A172 (cell line): ENCODE results near the gene KRT26. TPM values are rescaled to one million over a fixed set of nuclear protein-coding genes. Genes with fewer than 3 reads are reported as not detected.

Experiments used
- DNase-seq: peaks from one replicate; pipeline ENCODE4 v3.0.0-alpha.2; 2015; ENCODE audit warnings: low spot score
- total RNA-seq: library from RNA; depleted of rRNA; stranded (reverse); fragments of >200 nt; shearing (Covaris generic); gene quantifications from 2 replicates; pipeline ENCODE4 v1.2.3, GENCODE V29; 2014; rRNA removed

KRT26 gene
- total RNA-seq, 1 experiment from 2014 or later = not detected

DNA sequence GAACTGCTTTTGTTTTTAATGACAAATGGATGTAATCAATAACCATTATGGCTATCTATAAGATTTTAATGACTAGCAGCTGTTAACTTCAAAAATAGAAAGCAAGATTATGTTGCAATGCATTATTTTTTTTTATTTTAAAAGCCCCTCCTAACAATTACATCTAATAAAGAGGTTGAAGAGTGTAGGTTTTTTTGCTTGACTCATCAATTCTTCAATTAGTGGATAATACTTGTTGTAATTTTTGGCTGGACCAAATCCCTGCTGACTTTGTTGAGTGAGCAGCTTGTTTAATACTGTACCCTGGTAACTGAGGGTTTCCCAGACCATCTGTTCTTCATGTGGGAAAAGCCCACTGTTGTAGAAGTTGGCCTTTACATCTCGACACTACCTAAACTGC lies 41.0 kb downstream of the KRT26 start:
- DNase-seq = no peak

DNA sequence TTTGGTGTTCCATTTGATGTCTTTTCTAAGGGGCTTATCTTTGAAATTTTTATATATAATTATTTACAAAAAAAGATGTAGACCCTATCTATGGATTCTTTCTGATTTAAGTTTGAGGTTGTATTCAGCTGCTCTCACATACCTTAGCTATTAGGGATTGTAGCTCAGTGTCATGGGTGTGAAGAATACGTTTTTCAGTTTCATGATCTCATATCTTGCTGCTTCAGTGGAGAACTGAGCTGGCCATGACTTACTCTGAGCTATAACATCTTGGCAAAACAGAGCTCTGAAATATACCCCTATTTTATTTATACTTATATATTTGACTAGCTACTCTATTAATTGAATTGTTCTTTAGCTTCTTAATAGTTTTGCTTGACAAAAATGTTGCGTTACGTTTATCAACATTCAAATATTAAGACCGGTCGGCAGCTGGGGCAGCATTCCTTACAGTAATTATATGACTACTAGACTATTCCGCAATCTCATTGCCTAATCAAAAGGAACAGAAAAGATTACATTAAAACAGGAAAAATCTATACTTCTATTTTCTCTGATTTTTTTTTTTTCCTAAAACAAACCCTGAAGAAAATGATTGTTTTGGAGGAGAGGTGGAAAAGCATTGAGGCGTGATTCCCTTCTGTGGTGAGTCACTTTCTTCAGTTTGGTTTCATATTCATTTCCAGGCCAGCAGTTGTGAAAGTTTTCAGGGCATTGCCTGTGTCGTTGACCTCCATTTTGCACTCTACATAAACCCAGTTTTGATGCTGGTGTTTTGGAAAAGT lies 44.4 kb downstream of the KRT26 start:
- peak; percentile 10 for DNase-seq

DNA sequence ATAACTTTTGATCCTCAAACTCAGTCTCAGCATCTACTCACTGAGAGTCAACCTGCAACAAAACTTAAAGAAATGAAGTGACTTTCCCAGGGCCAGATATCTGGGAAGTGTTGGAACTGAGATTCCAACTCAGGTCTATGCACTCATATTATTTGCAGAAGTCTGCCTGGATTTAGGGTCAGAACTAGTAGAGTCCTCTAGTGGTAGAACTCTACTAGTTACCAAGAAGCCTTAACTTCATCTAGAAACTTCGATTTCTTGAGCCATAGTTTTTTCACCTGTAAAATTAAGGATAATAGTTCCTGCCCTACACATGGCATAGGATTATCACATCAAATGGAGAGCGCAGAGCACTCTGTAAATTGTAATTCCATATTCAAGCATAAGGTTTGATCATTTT lies 45.1 kb downstream of the KRT26 start:
- no peak for DNase-seq

DNA sequence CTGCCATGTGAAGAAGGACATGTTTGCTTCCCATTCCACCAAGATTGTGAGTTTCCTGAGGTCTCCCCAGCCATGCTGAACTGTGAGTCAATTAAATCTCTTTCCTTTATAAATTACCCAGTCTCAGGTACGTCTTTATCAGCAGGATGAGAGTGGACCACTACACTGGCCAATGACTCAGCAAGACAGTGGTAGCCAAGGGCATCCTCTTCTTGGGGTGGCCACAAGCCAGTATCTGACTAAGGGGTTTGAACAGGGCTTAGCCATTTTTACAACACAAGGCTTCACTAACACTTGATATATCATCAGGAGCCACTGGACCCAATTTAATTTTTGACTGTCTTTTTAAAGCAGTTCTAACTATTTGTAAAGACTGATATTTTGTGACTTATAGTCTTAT lies 47.3 kb downstream of the KRT26 start:
- DNase-seq = peak; percentile 20

GRCh38 chr17:40722241-40722640 lies 49.8 kb downstream of the KRT26 start:
- DNase-seq = no peak

DNA sequence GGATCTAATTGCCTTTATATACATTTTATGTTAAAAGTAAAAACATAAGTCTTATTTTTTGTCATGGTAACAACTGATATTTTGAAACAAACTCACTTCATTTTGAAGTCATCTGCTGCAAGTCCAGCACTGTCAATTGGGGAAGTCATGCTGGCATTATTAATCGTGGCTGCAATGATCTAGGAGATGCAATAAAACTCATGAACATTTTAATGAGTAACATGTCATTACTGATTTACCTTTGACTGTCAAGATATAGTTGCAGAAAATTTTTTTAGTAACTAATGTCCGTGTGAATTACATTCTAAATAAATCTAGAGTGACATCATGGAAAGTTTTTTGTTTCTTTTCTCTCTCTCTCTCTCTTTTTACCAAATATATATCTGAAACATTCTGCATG lies 51.1 kb downstream of the KRT26 start:
- DNase-seq = no peak

GRCh38 chr17:40718930-40719329 lies 53.1 kb downstream of the KRT26 start:
- DNase-seq = no peak

- no peak for DNase-seq
Observed at GRCh38 chr17:40717776-40718175, 54.2 kb downstream of the KRT26 start.

Other genes with a start within 250 kb of the KRT26 start
- gene CCR7, start 206.7 kb downstream of the KRT26 start, total RNA-seq = not detected in 2 replicates
- 161 and 168 TPM in 2 replicates for gene SMARCE1, start 124.4 kb downstream of the KRT26 start, total RNA-seq
- gene KRT222, start 107.0 kb downstream of the KRT26 start, total RNA-seq = not detected in 2 replicates
- not detected in 2 replicates for gene KRT24, start 68.4 kb downstream of the KRT26 start, total RNA-seq
- gene KRT25, start 16.9 kb downstream of the KRT26 start, total RNA-seq = not detected in 2 replicates
- gene KRT27, start 10.3 kb upstream of the KRT26 start, total RNA-seq = not detected in 2 replicates
- gene KRT28, start 27.8 kb upstream of the KRT26 start, total RNA-seq = not detected in 2 replicates
- gene KRT10, start 50.4 kb upstream of the KRT26 start, total RNA-seq = 28.5 and 34.7 TPM in 2 replicates
- not detected in 2 replicates for gene KRT12, start 95.0 kb upstream of the KRT26 start, total RNA-seq
- not detected in 2 replicates for gene KRT20, start 113.0 kb upstream of the KRT26 start, total RNA-seq
- not detected in 2 replicates for gene KRT23, start 165.4 kb upstream of the KRT26 start, total RNA-seq
- gene KRT39, start 194.7 kb upstream of the KRT26 start, total RNA-seq = not detected in 2 replicates
- gene KRT40, start 212.1 kb upstream of the KRT26 start, total RNA-seq = not detected in 2 replicates
- not detected in 2 replicates for gene KRTAP3-3, start 222.0 kb upstream of the KRT26 start, total RNA-seq
- gene KRTAP3-2, start 227.7 kb upstream of the KRT26 start, total RNA-seq = not detected in 2 replicates
- not detected in 2 replicates for gene KRTAP3-1, start 236.9 kb upstream of the KRT26 start, total RNA-seq